ENCODE measurements around the gene ICAM3. TPM values are rescaled to one million over a fixed set of nuclear protein-coding genes. Genes with fewer than 3 reads are reported as not detected.
"Not testable (repeated sequence)": the region's sequence is repeated elsewhere in the genome, so short reads cannot be mapped to it uniquely, and the experiment has no call there.

ICAM3 gene
- total RNA-seq, 2 experiments from 2014 or later, result 63.7 to 76.4 TPM

DNA sequence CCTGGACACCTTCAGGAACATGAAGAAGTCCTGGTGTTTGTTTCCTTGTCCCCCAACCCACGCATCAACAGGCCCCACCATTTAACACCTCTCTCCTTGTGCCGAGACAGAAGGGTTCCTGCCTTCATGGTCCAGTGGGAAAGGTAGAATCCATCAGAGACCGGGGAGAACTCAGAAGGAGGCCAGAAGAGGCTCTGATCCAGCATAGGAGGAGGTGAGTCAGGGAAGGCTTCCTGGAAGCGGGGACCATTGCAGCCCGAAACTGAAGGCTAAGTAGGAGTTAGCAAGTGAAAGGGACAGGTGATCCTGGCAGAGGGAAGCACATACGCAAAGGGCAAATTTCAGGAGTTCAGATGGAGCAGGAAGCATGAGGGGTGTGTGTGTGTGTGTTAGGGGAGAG lies 484 bp downstream of the ICAM3 start:
- H3K9me3 ChIP-seq (ENCODE audit: low read length), result no peaks in the 10 kb centered on the region

DNA sequence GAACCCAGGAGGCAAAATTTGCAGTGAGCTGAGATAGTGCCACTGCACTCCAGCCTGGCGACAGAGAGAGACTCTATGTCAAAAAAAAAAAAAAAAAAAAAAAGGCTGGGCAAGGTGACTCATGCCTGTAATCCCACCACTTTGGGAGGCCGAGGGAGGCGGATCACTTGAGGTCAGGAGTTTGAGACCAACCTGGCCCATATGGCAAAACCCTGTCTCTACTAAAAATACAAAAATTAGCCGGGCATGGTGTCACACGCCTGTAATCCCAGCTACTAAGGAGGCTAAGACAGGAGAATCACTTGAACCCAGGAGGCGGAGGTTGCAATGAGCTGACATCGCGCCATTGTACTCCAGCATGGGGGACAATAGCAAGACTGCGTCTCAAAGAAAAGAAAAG lies 2.7 kb downstream of the ICAM3 start:
- H3K4me2 ChIP-seq (ENCODE audit: low read length); BruUV-seq (replicated peaks); H3K9me3 ChIP-seq (ENCODE audit: low read length); H4K20me1 ChIP-seq (ENCODE audit: insufficient read depth, low read length); H2AFZ ChIP-seq (ENCODE audit: low read length); H3K9me2 ChIP-seq (ENCODE audit: insufficient read depth, low read length); H3K27ac ChIP-seq (ENCODE audit: low read depth, low read length, poor library complexity, severe bottlenecking); DNase-seq (ENCODE audit: low spot score); H3K4me3 ChIP-seq (ENCODE audit: low read depth, low read length, poor library complexity, severe bottlenecking); CTCF ChIA-PET (ENCODE audit: unreplicated experiment): not testable (repeated sequence)
- POLR2A ChIA-PET, result interaction anchor here (0.6 kb wide), 2 partner anchors 53 to 333 kb away, joined by 5 to 6 read pairs; no protein-coding TSS in a partner anchor
- Histone ChIP-seq H3K4me1 (ENCODE audit: insufficient read depth, low read length, poor library complexity, severe bottlenecking) (peaks cover 46% of the 10 kb centered on the region), H3K36me3 (ENCODE audit: insufficient read depth, low read length) (peaks cover 10% of the 10 kb centered on the region), H3K79me2 (ENCODE audit: insufficient read depth, low read depth, low read length) (peaks cover 15% of the 10 kb centered on the region)
- intact Hi-C loops (cut with micrococcal nuclease; ENCODE audit: unreplicated experiment), result loop anchor here (10.0 kb wide), 1 partner anchor 228 kb away; the partner anchor contains the start of genes CDKN2D and KRI1

More for the DNA sequence above, 484 bp downstream of the ICAM3 start:
- peak overlapping the region; percentile 70 for H3K4me3 ChIP-seq (ENCODE audit: low read depth, low read length, poor library complexity, severe bottlenecking)
- no peak for DNase-seq (ENCODE audit: low spot score)
- BruUV-seq (replicated peaks), result TSS peak; percentile 77
- peak overlapping the region; percentile 82 for H3K4me2 ChIP-seq (ENCODE audit: low read length)
- peaks cover 39% of the 10 kb centered on the region for H3K4me1 ChIP-seq (ENCODE audit: insufficient read depth, low read length, poor library complexity, severe bottlenecking)
- no peaks in the 10 kb centered on the region for H4K20me1 ChIP-seq (ENCODE audit: insufficient read depth, low read length)
- no peaks in the 10 kb centered on the region for H3K36me3 ChIP-seq (ENCODE audit: insufficient read depth, low read length)
- TF ChIP-seq, protein P1, sequence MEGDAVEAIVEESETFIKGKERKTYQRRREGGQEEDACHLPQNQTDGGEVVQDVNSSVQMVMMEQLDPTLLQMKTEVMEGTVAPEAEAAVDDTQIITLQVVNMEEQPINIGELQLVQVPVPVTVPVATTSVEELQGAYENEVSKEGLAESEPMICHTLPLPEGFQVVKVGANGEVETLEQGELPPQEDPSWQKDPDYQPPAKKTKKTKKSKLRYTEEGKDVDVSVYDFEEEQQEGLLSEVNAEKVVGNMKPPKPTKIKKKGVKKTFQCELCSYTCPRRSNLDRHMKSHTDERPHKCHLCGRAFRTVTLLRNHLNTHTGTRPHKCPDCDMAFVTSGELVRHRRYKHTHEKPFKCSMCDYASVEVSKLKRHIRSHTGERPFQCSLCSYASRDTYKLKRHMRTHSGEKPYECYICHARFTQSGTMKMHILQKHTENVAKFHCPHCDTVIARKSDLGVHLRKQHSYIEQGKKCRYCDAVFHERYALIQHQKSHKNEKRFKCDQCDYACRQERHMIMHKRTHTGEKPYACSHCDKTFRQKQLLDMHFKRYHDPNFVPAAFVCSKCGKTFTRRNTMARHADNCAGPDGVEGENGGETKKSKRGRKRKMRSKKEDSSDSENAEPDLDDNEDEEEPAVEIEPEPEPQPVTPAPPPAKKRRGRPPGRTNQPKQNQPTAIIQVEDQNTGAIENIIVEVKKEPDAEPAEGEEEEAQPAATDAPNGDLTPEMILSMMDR (conservative IDR thresholded peaks at IDR 0.05; ENCODE audit: low read length), result no peak
- no peak for TF ChIP-seq EZH2phosphoT487 (IDR thresholded peaks at IDR 0.05; ENCODE audit: borderline replicate concordance, low read depth, low read length)
- H3K9me2 ChIP-seq (ENCODE audit: insufficient read depth, low read length), result no peaks in the 10 kb centered on the region
- no peaks in the 10 kb centered on the region for H3K79me2 ChIP-seq (ENCODE audit: insufficient read depth, low read depth, low read length)
- CTCF ChIA-PET (ENCODE audit: unreplicated experiment), result interaction anchor here (0.6 kb wide), 1 partner anchor 34 kb away, joined by 6 read pairs; no protein-coding TSS in a partner anchor
- intact Hi-C loops (cut with micrococcal nuclease; ENCODE audit: unreplicated experiment), result loop anchor here (10.0 kb wide), 1 partner anchor 226 kb away; the partner anchor contains the start of genes CDKN2D and KRI1
- peak overlapping the region; percentile 92; the same call in 1 of the 2 replicates for H2AFZ ChIP-seq (ENCODE audit: low read length)
- peak overlapping the region; percentile 52 for H3K27ac ChIP-seq (ENCODE audit: low read depth, low read length, poor library complexity, severe bottlenecking)
- POLR2A ChIA-PET, result no interaction called here

- Histone ChIP-seq H3K79me2 (ENCODE audit: insufficient read depth, low read depth, low read length) (peaks cover 25% of the 10 kb centered on the region), H3K9me3 (ENCODE audit: low read length) (no peaks in the 10 kb centered on the region), H2AFZ (ENCODE audit: low read length) (no peak overlapping the region), H3K4me1 (ENCODE audit: insufficient read depth, low read length, poor library complexity, severe bottlenecking) (peaks cover 50% of the 10 kb centered on the region), H3K9me2 (ENCODE audit: insufficient read depth, low read length) (no peaks in the 10 kb centered on the region), H3K4me2 (ENCODE audit: low read length) (peak overlapping the region; percentile 76), H3K27ac (ENCODE audit: low read depth, low read length, poor library complexity, severe bottlenecking) (no peak overlapping the region), H3K4me3 (ENCODE audit: low read depth, low read length, poor library complexity, severe bottlenecking) (no peak overlapping the region), H4K20me1 (ENCODE audit: insufficient read depth, low read length) (peaks cover 8% of the 10 kb centered on the region), H3K36me3 (ENCODE audit: insufficient read depth, low read length) (peaks cover 20% of the 10 kb centered on the region)
- intact Hi-C loops (cut with micrococcal nuclease; ENCODE audit: unreplicated experiment), result loop anchor here (10.0 kb wide), 1 partner anchor 229 kb away; the partner anchor contains the start of genes CDKN2D and KRI1
- no peak for TF ChIP-seq EZH2phosphoT487 (IDR thresholded peaks at IDR 0.05; ENCODE audit: borderline replicate concordance, low read depth, low read length)
- TF ChIP-seq, protein P1 (conservative IDR thresholded peaks at IDR 0.05; ENCODE audit: low read length), result no peak
- DNase-seq (ENCODE audit: low spot score), result no peak
- CTCF ChIA-PET (ENCODE audit: unreplicated experiment), result no interaction called here
- POLR2A ChIA-PET, result no interaction called here
- BruUV-seq (replicated peaks), result no TSS peak
Measured at GRCh38 chr19:10335352-10335985, 4.0 kb downstream of the ICAM3 start.

Measured in OCI-LY7 (cell line).